Smooth muscle cell (in vitro differentiated cells): ENCODE measurements around the gene CIPC. TPM values are rescaled to one million over a fixed set of nuclear protein-coding genes. Genes with fewer than 3 reads are reported as not detected.
A peak's percentile ranks its signal among the peaks of the same experiment; 100 is the strongest.

Experiments used
- DNase-seq: peaks from one replicate; lab custom pipeline; 2025; ENCODE audit not compliant: unreplicated experiment; lab: John Stamatoyannopoulos, UW
- H2AFZ ChIP-seq: fragments of 200-600 bp; sonication (generic); 2 replicates; pipeline ENCODE4 v1.6.0; 2016; ENCODE audit warnings: antibody characterized with exemption, low read depth, mild to moderate bottlenecking
- H3F3A ChIP-seq: fragments of 200-600 bp; sonication (generic); 2 replicates; pipeline ENCODE4 v1.6.0; 2017; ENCODE audit warnings: antibody characterized with exemption, low read depth
- H3K27ac ChIP-seq: fragments of 200-600 bp; sonication (generic); 2 replicates; pipeline ENCODE4 v1.5.1; 2016; ENCODE audit warnings: low read depth, mild to moderate bottlenecking
- H3K27me3 ChIP-seq: fragments of 200-600 bp; sonication (generic); 2 replicates; pipeline ENCODE4 v1.6.1; 2016; ENCODE audit warnings: low read depth, mild to moderate bottlenecking
- H3K36me3 ChIP-seq: fragments of 200-600 bp; sonication (generic); 2 replicates; pipeline ENCODE4 v1.5.1; 2016; ENCODE audit warnings: low read depth
- H3K4me1 ChIP-seq: fragments of 200-600 bp; sonication (generic); 2 replicates; pipeline ENCODE4 v1.5.1; 2016; ENCODE audit warnings: low read depth
- H3K4me2 ChIP-seq: fragments of 200-600 bp; sonication (generic); 2 replicates; pipeline ENCODE4 v1.6.0; 2016; ENCODE audit warnings: mild to moderate bottlenecking
- H3K4me3 ChIP-seq: fragments of 200-600 bp; sonication (generic); 2 replicates; pipeline ENCODE4 v1.5.1; 2016; ENCODE audit warnings: mild to moderate bottlenecking
- H3K79me2 ChIP-seq: fragments of 200-600 bp; sonication (generic); 2 replicates; pipeline ENCODE4 v1.6.0; 2016; ENCODE audit warnings: low read depth, mild to moderate bottlenecking
- H3K9ac ChIP-seq: fragments of 200-600 bp; sonication (generic); 2 replicates; pipeline ENCODE4 v1.6.0; 2016; ENCODE audit warnings: low read depth
- H3K9me3 ChIP-seq: fragments of 200-600 bp; sonication (generic); replicated peaks from 2 replicates; pipeline ENCODE4 v1.5.1; 2016; ENCODE audit warnings: low read depth
- H4K20me1 ChIP-seq: fragments of 200-600 bp; sonication (generic); 2 replicates; pipeline ENCODE4 v1.6.0; 2016; ENCODE audit warnings: low read depth
- CTCF ChIP-seq: fragments of 200-600 bp; sonication (generic); IDR thresholded peaks from 2 replicates; pipeline ENCODE4 v1.5.1; 2017; ENCODE audit warnings: borderline replicate concordance, mild to moderate bottlenecking, antibody characterized with exemption; ENCODE audit not compliant: insufficient read depth, poor library complexity, severe bottlenecking
- WGBS: methylation state at CpG from one replicate; pipeline ENCODE4 v1.1.7; 2016; ENCODE audit warnings: low lambda C conversion rate; 5-methylcytosine and 5-hydroxymethylcytosine counted together
- polyA plus RNA-seq: library from polyadenylated mRNA; unstranded; fragments of >200 nt; fragmentation: Nextera tagmentation; extraction: Ambion mirVana; gene quantifications from 2 replicates; pipeline ENCODE4 v1.2.1, GENCODE V29; 2016
- total RNA-seq: library from RNA; depleted of rRNA; stranded (reverse); fragments of >200 nt; gene quantifications from 2 replicates; pipeline ENCODE4 v1.2.3, GENCODE V29; 2014

CIPC gene
- total and polyA plus RNA-seq, 2 experiments from 2014 or later = 3.6 to 15.1 TPM

DNA sequence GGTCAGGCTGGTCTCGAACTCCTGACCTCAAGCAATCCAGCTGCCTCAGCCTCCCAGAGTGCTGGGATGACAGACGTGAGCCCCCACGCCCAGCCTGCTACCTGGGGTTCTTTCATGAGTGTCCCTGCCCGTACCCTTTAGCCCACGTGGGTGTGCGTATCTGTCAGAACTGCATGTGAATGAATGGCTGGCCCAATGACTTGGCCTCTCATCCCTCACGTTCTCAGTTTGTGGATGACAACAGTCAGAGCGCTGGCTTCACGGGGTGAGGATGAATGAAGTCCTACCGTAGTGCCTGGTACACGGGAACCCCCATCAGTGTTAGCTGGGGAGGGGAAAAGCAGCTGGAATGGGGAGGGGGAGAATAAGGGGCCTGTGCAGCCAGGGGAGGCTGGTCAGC, 59.7 kb downstream of the CIPC start:
- H3K36me3 ChIP-seq = no peaks in the 10 kb centered on the region
- no peaks in the 10 kb centered on the region for H3F3A ChIP-seq
- H3K27me3 ChIP-seq = no peaks in the 10 kb centered on the region
- WGBS = 78% methylated on average over 10 of the region's 11 CpGs
- TF ChIP-seq CTCF = no peak
- H3K4me1 ChIP-seq = peaks cover 12% of the 10 kb centered on the region
- no peaks in the 10 kb centered on the region for H3K79me2 ChIP-seq
- H3K27ac ChIP-seq = no peak overlapping the region
- H3K9me3 ChIP-seq = no peaks in the 10 kb centered on the region
- H3K9ac ChIP-seq = no peak overlapping the region
- DNase-seq = no peak
- H3K4me2 ChIP-seq = no peak overlapping the region
- H4K20me1 ChIP-seq = no peaks in the 10 kb centered on the region
- H2AFZ ChIP-seq = peak overlapping the region; percentile 43
- no peak overlapping the region for H3K4me3 ChIP-seq

GRCh38 chr14:77158175-77158881, 60.3 kb downstream of the CIPC start:
- Histone ChIP-seq H2AFZ (peak overlapping the region; percentile 43), H3K4me1 (peaks cover 12% of the 10 kb centered on the region), H4K20me1 (no peaks in the 10 kb centered on the region), H3K4me3 (no peak overlapping the region), H3K4me2 (no peak overlapping the region), H3K36me3 (no peaks in the 10 kb centered on the region), H3F3A (no peaks in the 10 kb centered on the region), H3K27ac (no peak overlapping the region), H3K27me3 (no peaks in the 10 kb centered on the region), H3K79me2 (no peaks in the 10 kb centered on the region), H3K9ac (no peak overlapping the region), H3K9me3 (no peaks in the 10 kb centered on the region)
- TF ChIP-seq CTCF = no peak
- peak; percentile 23 for DNase-seq
- 28% methylated on average over 16 of the region's 18 CpGs for WGBS

GRCh38 chr14:77158882-77159255, 60.8 kb downstream of the CIPC start:
- Histone ChIP-seq H3K36me3 (no peaks in the 10 kb centered on the region), H3K4me2 (no peak overlapping the region), H3F3A (no peaks in the 10 kb centered on the region), H3K79me2 (no peaks in the 10 kb centered on the region), H3K27ac (no peak overlapping the region), H3K4me1 (peaks cover 12% of the 10 kb centered on the region), H2AFZ (no peak overlapping the region), H3K9me3 (no peaks in the 10 kb centered on the region), H3K4me3 (no peak overlapping the region), H4K20me1 (no peaks in the 10 kb centered on the region), H3K27me3 (no peaks in the 10 kb centered on the region), H3K9ac (no peak overlapping the region)
- 87% methylated on average over 2 of the region's 2 CpGs for WGBS
- no peak for TF ChIP-seq CTCF
- DNase-seq = no peak

GRCh38 chr14:77161011-77161410, 63.0 kb downstream of the CIPC start:
- Histone ChIP-seq H3K36me3 (no peaks in the 10 kb centered on the region), H3K27ac (no peak overlapping the region), H3K4me1 (peaks cover 12% of the 10 kb centered on the region), H3K4me3 (no peak overlapping the region), H2AFZ (no peak overlapping the region), H3K27me3 (no peaks in the 10 kb centered on the region), H3K9me3 (no peaks in the 10 kb centered on the region), H3K9ac (no peak overlapping the region), H4K20me1 (no peaks in the 10 kb centered on the region), H3K4me2 (no peak overlapping the region), H3K79me2 (no peaks in the 10 kb centered on the region), H3F3A (no peaks in the 10 kb centered on the region)
- no peak for DNase-seq
- no peak for TF ChIP-seq CTCF
- WGBS = 88% methylated on average over 4 of the region's 4 CpGs
